ENCODE results near the gene ERBIN. TPM values are rescaled to one million over a fixed set of nuclear protein-coding genes. Genes with fewer than 3 reads are reported as not detected.
A peak's percentile ranks its signal among the peaks of the same experiment; 100 is the strongest.
"Not testable (repeated sequence)": the region's sequence is repeated elsewhere in the genome, so short reads cannot be mapped to it uniquely, and the experiment has no call there.

The ERBIN gene
- total RNA-seq (ENCODE audit: low replicate concordance) = 57.5 and 60.2 TPM in 2 replicates
- long read RNA-seq, partial matches to known transcripts = 28 of 40 reads
- long read RNA-seq, other reads (novel, unspliced or antisense) = 11 of 40 reads

GRCh38 chr5:65926276-65926783 is at the start of gene ERBIN:
ERBIN (plus strand) TSS chr5:65926575; CDS start chr5:65992719, 66,144 bp downstream.
- DNase-seq (ENCODE audit: extremely low spot score, unreplicated experiment) = peak; percentile 80
- Mint-ChIP-seq H3K4me3 (peak within 1 kb of the TSS; percentile 95), H3K9me3 (no peaks in the 10 kb centered on the region), H3K4me1 (ENCODE audit: unreplicated experiment) (peaks cover 24% of the 10 kb centered on the region), H3K27ac (peak within 1 kb of the TSS; percentile 97), H3K36me3 (peaks cover 9% of the 10 kb centered on the region), H3K27me3 (no peaks in the 10 kb centered on the region)
- TF ChIP-seq, protein P1, sequence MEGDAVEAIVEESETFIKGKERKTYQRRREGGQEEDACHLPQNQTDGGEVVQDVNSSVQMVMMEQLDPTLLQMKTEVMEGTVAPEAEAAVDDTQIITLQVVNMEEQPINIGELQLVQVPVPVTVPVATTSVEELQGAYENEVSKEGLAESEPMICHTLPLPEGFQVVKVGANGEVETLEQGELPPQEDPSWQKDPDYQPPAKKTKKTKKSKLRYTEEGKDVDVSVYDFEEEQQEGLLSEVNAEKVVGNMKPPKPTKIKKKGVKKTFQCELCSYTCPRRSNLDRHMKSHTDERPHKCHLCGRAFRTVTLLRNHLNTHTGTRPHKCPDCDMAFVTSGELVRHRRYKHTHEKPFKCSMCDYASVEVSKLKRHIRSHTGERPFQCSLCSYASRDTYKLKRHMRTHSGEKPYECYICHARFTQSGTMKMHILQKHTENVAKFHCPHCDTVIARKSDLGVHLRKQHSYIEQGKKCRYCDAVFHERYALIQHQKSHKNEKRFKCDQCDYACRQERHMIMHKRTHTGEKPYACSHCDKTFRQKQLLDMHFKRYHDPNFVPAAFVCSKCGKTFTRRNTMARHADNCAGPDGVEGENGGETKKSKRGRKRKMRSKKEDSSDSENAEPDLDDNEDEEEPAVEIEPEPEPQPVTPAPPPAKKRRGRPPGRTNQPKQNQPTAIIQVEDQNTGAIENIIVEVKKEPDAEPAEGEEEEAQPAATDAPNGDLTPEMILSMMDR (conservative IDR thresholded peaks at IDR 0.05) = no peak

- Mint-ChIP-seq H3K4me1 (ENCODE audit: unreplicated experiment) (no peaks in the 10 kb centered on the region), H3K27ac (no peak overlapping the region), H3K9me3 (peaks cover 10% of the 10 kb centered on the region), H3K27me3 (no peaks in the 10 kb centered on the region), H3K36me3 (no peaks in the 10 kb centered on the region), H3K4me3 (no peak overlapping the region)
- no peak for DNase-seq (ENCODE audit: extremely low spot score, unreplicated experiment)
- TF ChIP-seq, protein P1 (conservative IDR thresholded peaks at IDR 0.05) = no peak
Observed at GRCh38 chr5:65876970-65877369, 49.4 kb upstream of the ERBIN start.

GRCh38 chr5:65879668-65880256 is 46.6 kb upstream of the ERBIN start:
- not testable (repeated sequence) for H3K4me3 Mint-ChIP-seq; H3K27ac Mint-ChIP-seq; H3K4me1 Mint-ChIP-seq (ENCODE audit: unreplicated experiment); DNase-seq (ENCODE audit: extremely low spot score, unreplicated experiment); H3K27me3 Mint-ChIP-seq; H3K9me3 Mint-ChIP-seq; H3K36me3 Mint-ChIP-seq

DNA sequence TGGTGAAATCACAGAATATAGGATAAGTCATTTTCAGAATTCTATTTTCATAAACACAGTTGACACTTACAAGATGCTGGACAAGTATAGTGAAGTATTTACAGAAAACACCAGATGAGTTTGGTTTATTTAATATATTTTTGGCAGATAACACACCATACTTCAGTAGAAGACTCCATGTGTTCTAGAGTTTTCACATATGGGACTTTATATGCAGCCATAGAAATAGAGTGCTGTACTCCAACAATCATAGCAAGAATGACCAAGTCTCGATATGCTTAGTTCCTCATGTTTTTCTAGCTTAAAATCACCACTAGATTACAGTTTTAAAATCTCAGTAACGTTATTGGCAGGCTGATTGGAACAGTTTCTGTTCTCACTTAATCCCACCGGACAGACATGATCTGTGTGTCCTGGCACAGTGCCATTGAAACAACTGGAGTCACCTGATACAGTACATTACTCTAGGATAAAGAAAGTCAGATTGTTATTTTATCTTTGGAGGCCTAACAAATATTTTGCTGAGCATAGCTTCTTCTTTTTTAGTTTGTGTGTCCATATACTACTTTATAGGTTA is 45.8 kb upstream of the ERBIN start:
- H3K27me3 Mint-ChIP-seq = peaks cover 4% of the 10 kb centered on the region
- DNase-seq (ENCODE audit: extremely low spot score, unreplicated experiment) = no peak
- no peaks in the 10 kb centered on the region for H3K4me1 Mint-ChIP-seq (ENCODE audit: unreplicated experiment)

GRCh38 chr5:65882278-65882677 is 44.1 kb upstream of the ERBIN start:
- DNase-seq (ENCODE audit: extremely low spot score, unreplicated experiment) = no peak
- Mint-ChIP-seq H3K4me1 (ENCODE audit: unreplicated experiment) (no peaks in the 10 kb centered on the region), H3K9me3 (peaks cover 5% of the 10 kb centered on the region), H3K27me3 (peaks cover 7% of the 10 kb centered on the region), H3K27ac (no peak overlapping the region), H3K36me3 (no peaks in the 10 kb centered on the region), H3K4me3 (no peak overlapping the region)
- TF ChIP-seq, protein P1 (conservative IDR thresholded peaks at IDR 0.05) = no peak

More for the DNA sequence above, 45.8 kb upstream of the ERBIN start:
- H3K9me3 Mint-ChIP-seq = peaks cover 10% of the 10 kb centered on the region
- TF ChIP-seq, protein P1 (conservative IDR thresholded peaks at IDR 0.05) = no peak
- no peak overlapping the region for H3K4me3 Mint-ChIP-seq
- H3K36me3 Mint-ChIP-seq = no peaks in the 10 kb centered on the region
- H3K27ac Mint-ChIP-seq = no peak overlapping the region

DNA sequence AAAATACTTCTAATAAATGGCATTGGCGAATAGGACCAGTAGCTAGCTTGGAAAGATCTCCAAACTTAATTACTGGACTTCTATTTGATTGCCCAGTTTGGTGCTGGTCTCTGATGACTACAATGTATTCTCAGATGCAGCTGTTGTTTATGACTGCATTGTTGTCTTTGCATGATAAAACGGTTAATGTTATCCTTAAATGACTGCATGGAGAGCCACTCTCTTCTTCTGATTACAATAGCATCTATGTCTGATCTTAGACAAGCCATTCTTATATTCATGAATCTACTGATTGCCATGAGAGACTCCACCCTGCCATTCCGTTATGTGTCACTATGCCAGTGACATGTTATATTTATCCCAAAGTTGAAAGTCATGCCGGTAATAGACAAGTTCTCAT is 42.9 kb upstream of the ERBIN start:
- H3K27ac Mint-ChIP-seq = no peak overlapping the region
- no peak overlapping the region for H3K4me3 Mint-ChIP-seq
- no peaks in the 10 kb centered on the region for H3K36me3 Mint-ChIP-seq

More for the DNA sequence above, 42.9 kb upstream of the ERBIN start:
- H3K27me3 Mint-ChIP-seq = peaks cover 7% of the 10 kb centered on the region
- H3K4me1 Mint-ChIP-seq (ENCODE audit: unreplicated experiment) = no peaks in the 10 kb centered on the region
- peaks cover 2% of the 10 kb centered on the region for H3K9me3 Mint-ChIP-seq
- TF ChIP-seq, protein P1 (conservative IDR thresholded peaks at IDR 0.05) = no peak
- no peak for DNase-seq (ENCODE audit: extremely low spot score, unreplicated experiment)

Measured in type B pancreatic cell (in vitro differentiated cells).